H1 (cell line): ENCODE measurements around the gene CYP27B1. TPM values are rescaled to one million over a fixed set of nuclear protein-coding genes. Genes with fewer than 3 reads are reported as not detected.

ENCODE experiments used
- CTCF ChIA-PET: fragments of 300-600 bp; sonication (Branson Sonifier 250); formaldehyde crosslinking; loops from one replicate; lab custom pipeline; 2021; ENCODE audit not compliant: partially characterized antibody; lab: Charles Lee
- POLR2A ChIA-PET: fragments of 300-600 bp; sonication (Branson Sonifier 250); formaldehyde crosslinking; loops from one replicate; lab custom pipeline; 2021; ENCODE audit warnings: inconsistent platforms; ENCODE audit not compliant: partially characterized antibody; lab: Charles Lee
- DNase-seq, 2 experiments: peaks; one replicate each; pipeline versions ENCODE4 v3.0.0 to v3.0.0-alpha.2; 2010 to 2022; ENCODE audit warnings: low spot score in 2 of 2, low read depth in 1 of 2, mixed read lengths in 1 of 2
- FAIRE-seq: peaks from 2 replicates; lab custom pipeline; 2011; peaks lifted over from hg19 to GRCh38; lab: Jason Lieb, UNC
- H2AFZ ChIP-seq: 2 replicates; pipeline ENCODE4 v1.8.1; 2012; ENCODE audit warnings: low read length, inconsistent platforms
- H2AK5ac ChIP-seq: 2 replicates; pipeline ENCODE4 v1.6.1; 2013; ENCODE audit warnings: low read depth, low read length
- H2BK120ac ChIP-seq: replicated peaks from 2 replicates; pipeline ENCODE3; 2013; ENCODE audit warnings: low read depth, low read length, inconsistent platforms
- H2BK12ac ChIP-seq: 2 replicates; pipeline ENCODE4 v1.6.1; 2013; ENCODE audit warnings: low read depth, low read length
- H2BK15ac ChIP-seq: 2 replicates; pipeline ENCODE4 v1.6.1; 2013; ENCODE audit warnings: low read length
- H2BK20ac ChIP-seq: 2 replicates; pipeline ENCODE4 v1.6.1; 2013; ENCODE audit warnings: low read length
- H2BK5ac ChIP-seq: 2 replicates; pipeline ENCODE4 v1.6.1; 2013; ENCODE audit warnings: low read depth, low read length
- H3K14ac ChIP-seq: 2 replicates; pipeline ENCODE4 v1.6.1; 2013; ENCODE audit warnings: inconsistent platforms; ENCODE audit not compliant: insufficient read length
- H3K18ac ChIP-seq: 2 replicates; pipeline ENCODE4 v1.6.1; 2013; ENCODE audit warnings: low read length; ENCODE audit errors: extremely low read depth
- H3K23ac ChIP-seq: 2 replicates; pipeline ENCODE4 v1.6.1; 2013; ENCODE audit warnings: inconsistent platforms; ENCODE audit not compliant: insufficient read length
- H3K23me2 ChIP-seq: 2 replicates; pipeline ENCODE4 v1.6.1; 2013; ENCODE audit warnings: low read depth, low read length
- H3K27ac ChIP-seq: 2 replicates; pipeline ENCODE4 v1.6.1; 2011; ENCODE audit warnings: low read depth, low read length, inconsistent platforms
- H3K27me3 ChIP-seq, 4 experiments: replicated peaks in 1 of 4; 1 replicate in 1 of 4; 2 replicates in 3 of 4; pipeline versions ENCODE4 v1.6.1 to v1.8.1; 2011 to 2013; ENCODE audit warnings: low read length in 3 of 4, mild to moderate bottlenecking in 3 of 4, inconsistent platforms in 2 of 4, mixed read lengths in 2 of 4, moderate library complexity in 1 of 4; ENCODE audit not compliant: control insufficient read depth in 3 of 4, insufficient read depth in 3 of 4; ENCODE audit errors: extremely low read depth in 1 of 4
- H3K36me3 ChIP-seq, 4 experiments: 2 replicates each; pipeline versions ENCODE4 v1.6.1 to v1.8.1; 2011 to 2013; ENCODE audit warnings: mild to moderate bottlenecking in 4 of 4, low read length in 3 of 4, moderate library complexity in 2 of 4, control low read depth in 1 of 4, inconsistent platforms in 1 of 4; ENCODE audit not compliant: insufficient read depth in 4 of 4, control insufficient read depth in 2 of 4
- H3K4ac ChIP-seq: replicated peaks from 2 replicates; pipeline ENCODE3; 2013; ENCODE audit warnings: low read length, low read depth, mixed read lengths, inconsistent platforms; ENCODE audit not compliant: insufficient read length
- H3K4me1 ChIP-seq, 4 experiments: replicated peaks in 1 of 4; 1 replicate in 1 of 4; 2 replicates in 3 of 4; pipeline versions ENCODE4 v1.6.1 to v1.8.1; 2011 to 2013; ENCODE audit warnings: low read length in 3 of 4, inconsistent platforms in 2 of 4, mixed read lengths in 1 of 4; ENCODE audit not compliant: insufficient read depth in 4 of 4, control insufficient read depth in 3 of 4
- H3K4me2 ChIP-seq, 2 experiments: 2 replicates each; pipeline versions ENCODE4 v1.6.1 to v1.8.1; 2011 to 2013; ENCODE audit warnings: low read depth in 2 of 2, low read length in 2 of 2, control low read depth in 1 of 2, inconsistent platforms in 1 of 2, mild to moderate bottlenecking in 1 of 2; ENCODE audit not compliant: insufficient read depth in 1 of 2
- H3K4me3 ChIP-seq, 4 experiments: fragments of 200-600, 300-600 bp in 1 of 4; sonication (generic), shearing (Covaris generic), sonication (Bioruptor Twin) in 1 of 4; 2 replicates each; pipeline versions ENCODE4 v1.5.1 to v1.8.1; 2011 to 2016; ENCODE audit warnings: low read length in 4 of 4, low read depth in 3 of 4, control low read depth in 2 of 4, inconsistent platforms in 2 of 4, mild to moderate bottlenecking in 2 of 4, mixed read lengths in 1 of 4, moderate library complexity in 1 of 4; ENCODE audit not compliant: insufficient read depth in 2 of 4; ENCODE audit errors: extremely low read depth in 1 of 4
- H3K56ac ChIP-seq: replicated peaks from 2 replicates; pipeline ENCODE3; 2013; ENCODE audit warnings: low read depth, mild to moderate bottlenecking, mixed read lengths, low read length, inconsistent platforms; ENCODE audit not compliant: insufficient read length
- H3K79me1 ChIP-seq: 2 replicates; pipeline ENCODE4 v1.6.1; 2013; ENCODE audit warnings: low read depth, low read length, control low read depth
- H3K79me2 ChIP-seq, 2 experiments: 2 replicates each; pipeline versions ENCODE4 v1.6.1 to v1.8.1; 2012 to 2013; ENCODE audit warnings: low read length in 2 of 2, mild to moderate bottlenecking in 2 of 2, inconsistent platforms in 1 of 2; ENCODE audit not compliant: insufficient read depth in 2 of 2, control insufficient read depth in 1 of 2
- H3K9ac ChIP-seq, 4 experiments: replicated peaks in 1 of 4; 1 replicate in 1 of 4; 2 replicates in 3 of 4; pipeline versions ENCODE4 v1.6.1 to v1.8.1; 2011 to 2013; ENCODE audit warnings: low read depth in 3 of 4, low read length in 3 of 4, control low read depth in 2 of 4, mild to moderate bottlenecking in 2 of 4, moderate library complexity in 2 of 4, inconsistent platforms in 1 of 4; ENCODE audit errors: extremely low read depth in 1 of 4
- H3K9me3 ChIP-seq, 2 experiments: 2 replicates each; pipeline versions ENCODE4 v1.6.1 to v1.8.1; 2012 to 2013; ENCODE audit warnings: mild to moderate bottlenecking in 2 of 2, moderate library complexity in 2 of 2, control low read depth in 1 of 2, inconsistent platforms in 1 of 2, low read depth in 1 of 2, low read length in 1 of 2, mixed read lengths in 1 of 2; ENCODE audit not compliant: insufficient read depth in 2 of 2
- H4K20me1 ChIP-seq, 2 experiments: replicated peaks in 1 of 2; 2 replicates each; pipeline versions ENCODE3 to v1.8.1; 2011 to 2013; ENCODE audit warnings: inconsistent platforms in 2 of 2, low read length in 2 of 2, mild to moderate bottlenecking in 1 of 2; ENCODE audit not compliant: insufficient read depth in 2 of 2, control insufficient read depth in 1 of 2
- H4K5ac ChIP-seq: 2 replicates; pipeline ENCODE4 v1.6.1; 2013; ENCODE audit warnings: low read length, low read depth, mixed read lengths, inconsistent platforms; ENCODE audit not compliant: insufficient read length
- H4K8ac ChIP-seq: 2 replicates; pipeline ENCODE4 v1.8.0; 2013; ENCODE audit warnings: mild to moderate bottlenecking, moderate library complexity, low read length, inconsistent platforms; ENCODE audit not compliant: insufficient read depth; ENCODE audit errors: extremely low read depth
- H4K91ac ChIP-seq: replicated peaks from 2 replicates; pipeline ENCODE3; 2013; ENCODE audit warnings: low read length, mixed read lengths, inconsistent platforms; ENCODE audit not compliant: insufficient read length
- JUN ChIP-seq: IDR thresholded peaks from 2 replicates; pipeline ENCODE4 v1.6.1; 2011; ENCODE audit warnings: low read depth, mild to moderate bottlenecking, improper control_type of control experiment, low read length
- TBP ChIP-seq: IDR thresholded peaks from 2 replicates; pipeline ENCODE4 v1.6.1; 2011; ENCODE audit warnings: low read depth, low read length, improper control_type of control experiment
- WGBS, 2 experiments: shearing (Covaris generic) in 1 of 2; methylation state at CpG; one replicate each; pipeline versions ENCODE4 v1.1.6 to v1.1.7; 2013 to 2015; ENCODE audit warnings: low lambda C conversion rate in 2 of 2, mixed read lengths in 2 of 2, inconsistent platforms in 1 of 2, low coverage in 1 of 2, missing lambda C conversion rate in 1 of 2; ENCODE audit not compliant: insufficient replicate concordance in 2 of 2, insufficient coverage in 1 of 2, insufficient read length in 1 of 2; ENCODE audit errors: extremely low coverage in 1 of 2, missing lambda C conversion rate in 1 of 2; 5-methylcytosine and 5-hydroxymethylcytosine counted together
- polyA plus RNA-seq, 7 experiments: library from polyadenylated mRNA; depleted of rRNA in 3 of 7; stranded (reverse) in 5 of 7; unstranded in 2 of 7; fragments of >200 nt in 5 of 7; fragments of 200-250 nt in 2 of 7; gene quantifications; 1 replicate in 5 of 7; 2 replicates in 1 of 7; 4 replicates in 1 of 7; pipeline versions ENCODE4 v1.2.1 to v1.2.3, GENCODE V29; 2011 to 2013; ENCODE audit warnings: missing spikeins in 2 of 7, mixed read lengths in 2 of 7
- total RNA-seq: library from RNA; stranded (reverse); fragmentation: NEBNext Ultra II Directional; extraction: Animal tissue kit (Norgen Biotek cat#: 25700); gene quantifications from 2 replicates; pipeline ENCODE4 v1.2.1, GENCODE V29; 2021

Gene CYP27B1
- total and polyA plus RNA-seq, 2 of the 8 experiments (the other 6 are each of a cell fraction or from before 2014, with no cell fraction given): 2.9 to 3.3 TPM

GRCh38 chr12:57816001-57816854 lies 49.4 kb upstream of the CYP27B1 start:
- Histone ChIP-seq H3K4me3 (no peak overlapping the region), H2BK12ac (no peak overlapping the region), H2BK15ac (no peak overlapping the region), H2AFZ (no peak overlapping the region), H2BK20ac (no peak overlapping the region), H4K91ac (no peak overlapping the region), H3K14ac (no peak overlapping the region), H3K9ac (0 out of 7 replicates have a peak overlapping the region, but pooled peaks of 1 of the 4 experiments have one; percentile 14), H4K20me1 (peaks cover 0 to 2% of the 10 kb centered on the region in 2 experiments), H3K18ac (no peak overlapping the region), H3K79me1 (no peaks in the 10 kb centered on the region), H3K4me2 (no peak overlapping the region), H3K23me2 (no peaks in the 10 kb centered on the region), H4K5ac (no peak overlapping the region), H3K79me2 (no peaks in the 10 kb centered on the region), H3K23ac (no peak overlapping the region), H2BK120ac (no peak overlapping the region), H3K9me3 (no peaks in the 10 kb centered on the region), H3K56ac (no peak overlapping the region), H3K27me3 (no peaks in the 10 kb centered on the region), H2BK5ac (no peak overlapping the region), H3K27ac (no peak overlapping the region), H3K4me1 (no peaks in the 10 kb centered on the region), H2AK5ac (0 out of 2 replicates have a peak overlapping the region, but pooled peaks have one; percentile 26), H3K36me3 (0 out of 8 replicates have a peak, but pooled peaks cover 0 to 3% (median 0%) of the 10 kb centered on the region in 4 experiments), H3K4ac (no peak overlapping the region), H4K8ac (no peak overlapping the region)
- WGBS, 2 experiments: 89% methylated on average over 3 of the region's 3 CpGs; no CpG with 5 or more reads in 1 of the 2 experiments
- FAIRE-seq (no peak), DNase-seq (no peak)
- no peak for TF ChIP-seq JUN
- no peak for TF ChIP-seq TBP
- ChIA-PET POLR2A (interaction anchor here (1.0 to 9.6 kb wide), 12 partner anchors 9 to 62 kb away, joined by 3 to 71 read pairs (median 6); partner anchors contain the start of genes CTDSP2, EEF1AKMT3, METTL1 and TSFM), CTCF (interaction anchor here (0.6 to 10.4 kb wide), 17 partner anchors 10 to 167 kb away, joined by 3 to 146 read pairs (median 4); partner anchors contain the start of genes CTDSP2 and TSFM)
